H9 (cell line): ENCODE results near the gene AP5M1. TPM values are rescaled to one million over a fixed set of nuclear protein-coding genes. Genes with fewer than 3 reads are reported as not detected.

Source experiments
- DNase-seq: peaks from one replicate; pipeline ENCODE4 v3.0.0-alpha.2; 2017
- H2AFZ ChIP-seq: one replicate; pipeline ENCODE4 v1.6.1; 2013; ENCODE audit warnings: mild to moderate bottlenecking, low read length, control low read depth, moderate library complexity
- H2AK5ac ChIP-seq: 2 replicates; pipeline ENCODE4 v1.6.1; 2013; ENCODE audit warnings: low read length, control low read depth, mixed read lengths; ENCODE audit not compliant: insufficient read length
- H2BK120ac ChIP-seq: one replicate; pipeline ENCODE4 v1.6.1; 2013; ENCODE audit warnings: low read depth, mild to moderate bottlenecking, low read length, control low read depth, inconsistent platforms; ENCODE audit not compliant: poor library complexity, severe bottlenecking
- H2BK12ac ChIP-seq: 2 replicates; pipeline ENCODE4 v1.6.1; 2013; ENCODE audit warnings: low read length, control low read depth, mixed read lengths, low read depth; ENCODE audit not compliant: insufficient read length
- H2BK15ac ChIP-seq: 2 replicates; pipeline ENCODE4 v1.6.1; 2013; ENCODE audit warnings: low read depth, low read length, control low read depth
- H2BK20ac ChIP-seq: one replicate; pipeline ENCODE4 v1.6.1; 2013; ENCODE audit warnings: low read depth, mild to moderate bottlenecking, low read length, control low read depth, inconsistent platforms; ENCODE audit not compliant: poor library complexity, severe bottlenecking
- H2BK5ac ChIP-seq: 2 replicates; pipeline ENCODE4 v1.6.1; 2013; ENCODE audit warnings: low read length, control low read depth, mixed read lengths; ENCODE audit not compliant: insufficient read length
- H3K14ac ChIP-seq: 2 replicates; pipeline ENCODE4 v1.6.1; 2013; ENCODE audit warnings: low read length, control low read depth; ENCODE audit not compliant: insufficient read depth
- H3K18ac ChIP-seq: 2 replicates; pipeline ENCODE4 v1.6.1; 2013; ENCODE audit warnings: low read depth, mild to moderate bottlenecking, mixed read lengths, low read length, control low read depth; ENCODE audit not compliant: insufficient read length
- H3K23ac ChIP-seq: 2 replicates; pipeline ENCODE4 v1.6.1; 2013; ENCODE audit warnings: low read length, control low read depth, mixed read lengths, low read depth; ENCODE audit not compliant: insufficient read length
- H3K23me2 ChIP-seq: 2 replicates; pipeline ENCODE4 v1.6.1; 2013; ENCODE audit warnings: low read depth, mild to moderate bottlenecking, mixed read lengths, low read length, control low read depth; ENCODE audit not compliant: insufficient read length, poor library complexity, severe bottlenecking
- H3K27ac ChIP-seq: 2 replicates; pipeline ENCODE4 v1.5.1; 2013; ENCODE audit warnings: low read length, control low read depth, mixed read lengths, low read depth; ENCODE audit not compliant: insufficient read length
- H3K27me3 ChIP-seq: 2 replicates; pipeline ENCODE4 v1.6.1; 2013; ENCODE audit warnings: low read length, control low read depth, inconsistent platforms; ENCODE audit not compliant: insufficient read depth
- H3K4ac ChIP-seq: 2 replicates; pipeline ENCODE4 v1.6.1; 2013; ENCODE audit warnings: low read depth, mild to moderate bottlenecking, control low read depth, inconsistent platforms, low read length, moderate library complexity
- H3K4me1 ChIP-seq: 2 replicates; pipeline ENCODE4 v1.6.1; 2013; ENCODE audit warnings: low read length, control low read depth, inconsistent platforms; ENCODE audit not compliant: insufficient read depth
- H3K4me2 ChIP-seq: 2 replicates; pipeline ENCODE4 v1.6.1; 2013; ENCODE audit warnings: low read length, control low read depth, mixed read lengths; ENCODE audit not compliant: insufficient read length, insufficient read depth
- H3K56ac ChIP-seq: 2 replicates; pipeline ENCODE4 v1.6.1; 2013; ENCODE audit warnings: low read depth, mild to moderate bottlenecking, mixed read lengths, low read length, control low read depth; ENCODE audit not compliant: insufficient read length
- H3K79me1 ChIP-seq: 2 replicates; pipeline ENCODE4 v1.6.1; 2013; ENCODE audit warnings: low read depth, mild to moderate bottlenecking, moderate library complexity, low read length, control low read depth, inconsistent platforms; ENCODE audit not compliant: insufficient read depth, poor library complexity, severe bottlenecking
- H3K79me2 ChIP-seq: 2 replicates; pipeline ENCODE4 v1.6.1; 2013; ENCODE audit warnings: low read length, control low read depth, inconsistent platforms; ENCODE audit not compliant: insufficient read depth
- H3K9ac ChIP-seq: 2 replicates; pipeline ENCODE4 v1.6.1; 2013; ENCODE audit warnings: low read length, control low read depth, mixed read lengths; ENCODE audit not compliant: insufficient read length; ENCODE audit errors: extremely low read depth
- H3K9me3 ChIP-seq: one replicate; pipeline ENCODE4 v1.6.1; 2013; ENCODE audit warnings: low read depth, low read length, inconsistent platforms; ENCODE audit not compliant: control insufficient read depth
- H3T11ph ChIP-seq: one replicate; pipeline ENCODE4 v1.6.1; 2013; ENCODE audit warnings: mild to moderate bottlenecking, low read length, control low read depth, inconsistent platforms
- H4K20me1 ChIP-seq: one replicate; pipeline ENCODE4 v1.6.1; 2013; ENCODE audit not compliant: control insufficient read depth, insufficient read length, insufficient read depth
- H4K5ac ChIP-seq: 2 replicates; pipeline ENCODE4 v1.6.1; 2013; ENCODE audit warnings: low read depth, mild to moderate bottlenecking, mixed read lengths, low read length, control low read depth; ENCODE audit not compliant: insufficient read length
- H4K8ac ChIP-seq: replicated peaks from 2 replicates; pipeline ENCODE4 v1.6.1; 2013; ENCODE audit warnings: low read length, control low read depth, mixed read lengths, low read depth; ENCODE audit not compliant: insufficient read length
- H4K91ac ChIP-seq: 2 replicates; pipeline ENCODE4 v1.6.1; 2013; ENCODE audit warnings: low read depth, mild to moderate bottlenecking, moderate library complexity, mixed read lengths, low read length, control low read depth; ENCODE audit not compliant: insufficient read length
- H3K27ac Mint-ChIP-seq, 3 experiments: 2 replicates in 2 of 3; 3 replicates in 1 of 3; pipeline ENCODE4 v1.8.0; 2020 to 2021; ENCODE audit warnings: mixed read lengths in 3 of 3, mild to moderate bottlenecking in 1 of 3, moderate library complexity in 1 of 3
- H3K27me3 Mint-ChIP-seq: 2 replicates; pipeline ENCODE4 v1.8.0; 2021; ENCODE audit warnings: low read depth, mild to moderate bottlenecking, moderate library complexity, mixed read lengths
- H3K36me3 Mint-ChIP-seq, 3 experiments: 2 replicates in 2 of 3; 3 replicates in 1 of 3; pipeline ENCODE4 v1.8.0; 2020 to 2021; ENCODE audit warnings: low read depth in 3 of 3, mixed read lengths in 3 of 3; ENCODE audit not compliant: insufficient read depth in 1 of 3
- H3K4me1 Mint-ChIP-seq, 2 experiments: 2 replicates each; pipeline ENCODE4 v1.8.0; 2020; ENCODE audit warnings: mixed read lengths in 2 of 2
- H3K4me3 Mint-ChIP-seq, 2 experiments: 2 replicates in 1 of 2; 3 replicates in 1 of 2; pipeline ENCODE4 v1.8.0; 2020 to 2021; ENCODE audit warnings: mild to moderate bottlenecking in 2 of 2, mixed read lengths in 2 of 2, moderate library complexity in 1 of 2
- H3K9me3 Mint-ChIP-seq, 2 experiments: 2 replicates in 1 of 2; 3 replicates in 1 of 2; pipeline ENCODE4 v1.8.0; 2020; ENCODE audit warnings: mild to moderate bottlenecking in 2 of 2, mixed read lengths in 2 of 2, moderate library complexity in 1 of 2
- CTCF ChIP-seq: fragments of 200-600 bp; sonication (generic); conservative IDR thresholded peaks from 3 replicates; pipeline ENCODE4 v1.8.0; 2021; ENCODE audit warnings: antibody characterized with exemption, mild to moderate bottlenecking
- WGBS: extraction: QIAGEN DNeasy Blood & Tissue Kit; methylation state at CpG from one replicate; pipeline ENCODE4 v1.1.7; 2013; ENCODE audit warnings: missing lambda C conversion rate, low lambda C conversion rate, mixed read lengths; ENCODE audit not compliant: insufficient read length; ENCODE audit errors: extremely low coverage; 5-methylcytosine and 5-hydroxymethylcytosine counted together
- total RNA-seq: library from RNA; stranded (reverse); gene quantifications from 2 replicates; pipeline ENCODE4 v1.2.1, GENCODE V29; 2021

AP5M1 gene
- total RNA-seq, 1 experiment from 2014 or later, result 42.6 TPM

DNA sequence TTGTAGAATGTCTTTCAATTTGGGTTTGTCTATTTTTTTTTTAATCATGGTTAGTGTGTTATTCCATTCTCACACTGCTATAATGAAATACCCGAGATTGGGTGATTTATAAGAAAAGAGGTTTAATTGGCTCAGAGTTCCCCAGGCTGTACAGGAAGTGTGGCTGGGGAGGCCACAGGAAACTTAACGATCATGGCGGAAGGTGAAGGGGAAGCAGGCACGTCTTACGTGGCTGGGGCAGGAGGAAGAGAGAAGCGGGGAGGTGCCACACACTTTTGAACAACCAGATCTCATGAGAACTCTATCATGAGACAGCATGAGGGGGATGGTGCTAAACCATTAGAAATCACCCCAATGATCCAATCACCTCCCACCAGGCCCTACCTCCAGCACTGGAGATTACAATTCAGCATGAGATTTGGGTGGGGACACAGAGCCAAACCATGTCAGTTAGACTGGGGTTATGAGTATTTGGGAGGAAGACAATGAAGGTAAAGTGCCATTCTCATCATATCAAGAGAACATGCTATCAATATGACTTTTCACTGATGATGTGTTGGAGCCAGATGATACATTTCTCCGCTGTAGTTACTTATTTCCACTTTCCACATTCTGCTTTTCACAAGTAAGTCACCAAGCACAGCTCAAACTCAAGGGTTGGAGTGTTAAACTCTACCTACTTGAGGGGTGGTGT, 45.8 kb downstream of the AP5M1 start:
- no peak overlapping the region for H2BK5ac ChIP-seq
- H3K23me2 ChIP-seq, result no peaks in the 10 kb centered on the region
- H3K27me3 ChIP-seq, result no peaks in the 10 kb centered on the region
- Mint-ChIP-seq H3K4me3 (no peak overlapping the region), H3K36me3 (no peaks in the 10 kb centered on the region), H3K27ac (no peak overlapping the region), H3K9me3 (no peaks in the 10 kb centered on the region; a peak in 1 of 5 replicates), H3K27me3 (no peaks in the 10 kb centered on the region), H3K4me1 (no peaks in the 10 kb centered on the region)
- no peak overlapping the region for H3T11ph ChIP-seq
- no peak for DNase-seq
- H4K20me1 ChIP-seq, result no peaks in the 10 kb centered on the region
- no peak overlapping the region for H4K91ac ChIP-seq
- no peak overlapping the region for H4K5ac ChIP-seq
- no peak overlapping the region for H3K4ac ChIP-seq
- H2BK15ac ChIP-seq, result no peak overlapping the region
- no peak overlapping the region for H2AFZ ChIP-seq
- H3K14ac ChIP-seq, result no peak overlapping the region
- H2BK120ac ChIP-seq, result no peak overlapping the region
- no peak overlapping the region for H3K23ac ChIP-seq
- no peak overlapping the region for H2AK5ac ChIP-seq
- H3K9ac ChIP-seq, result no peak overlapping the region
- no peaks in the 10 kb centered on the region for H3K4me1 ChIP-seq
- no peak overlapping the region for H3K4me2 ChIP-seq
- no CpG with 5 or more reads among the region's 7 CpGs for WGBS
- no peaks in the 10 kb centered on the region for H3K9me3 ChIP-seq
- H3K79me1 ChIP-seq, result no peaks in the 10 kb centered on the region
- no peaks in the 10 kb centered on the region for H3K79me2 ChIP-seq
- H4K8ac ChIP-seq, result no peak overlapping the region
- no peak overlapping the region for H2BK20ac ChIP-seq
- H3K56ac ChIP-seq, result no peak overlapping the region
- TF ChIP-seq CTCF, result no peak
- no peak overlapping the region for H2BK12ac ChIP-seq
- H3K18ac ChIP-seq, result no peak overlapping the region
- H3K27ac ChIP-seq, result no peak overlapping the region
